Erythroblast (primary cell): Measurements from ENCODE around the gene MMP25.
A peak's percentile ranks its signal among the peaks of the same experiment; 100 is the strongest.

ENCODE experiments used
- DNase-seq, 2 experiments: peaks; one replicate each; lab custom pipeline; 2025; lab: John Stamatoyannopoulos, UW
- GATA1 ChIP-seq: IDR thresholded peaks from 2 replicates; pipeline ENCODE4 v1.6.1; 2011; ENCODE audit warnings: low read depth, mild to moderate bottlenecking, control low read depth, low read length, moderate library complexity
- POLR2A ChIP-seq: IDR thresholded peaks from 2 replicates; pipeline ENCODE4 v1.6.1; 2011; ENCODE audit warnings: mild to moderate bottlenecking, low read length

The MMP25 gene

DNA sequence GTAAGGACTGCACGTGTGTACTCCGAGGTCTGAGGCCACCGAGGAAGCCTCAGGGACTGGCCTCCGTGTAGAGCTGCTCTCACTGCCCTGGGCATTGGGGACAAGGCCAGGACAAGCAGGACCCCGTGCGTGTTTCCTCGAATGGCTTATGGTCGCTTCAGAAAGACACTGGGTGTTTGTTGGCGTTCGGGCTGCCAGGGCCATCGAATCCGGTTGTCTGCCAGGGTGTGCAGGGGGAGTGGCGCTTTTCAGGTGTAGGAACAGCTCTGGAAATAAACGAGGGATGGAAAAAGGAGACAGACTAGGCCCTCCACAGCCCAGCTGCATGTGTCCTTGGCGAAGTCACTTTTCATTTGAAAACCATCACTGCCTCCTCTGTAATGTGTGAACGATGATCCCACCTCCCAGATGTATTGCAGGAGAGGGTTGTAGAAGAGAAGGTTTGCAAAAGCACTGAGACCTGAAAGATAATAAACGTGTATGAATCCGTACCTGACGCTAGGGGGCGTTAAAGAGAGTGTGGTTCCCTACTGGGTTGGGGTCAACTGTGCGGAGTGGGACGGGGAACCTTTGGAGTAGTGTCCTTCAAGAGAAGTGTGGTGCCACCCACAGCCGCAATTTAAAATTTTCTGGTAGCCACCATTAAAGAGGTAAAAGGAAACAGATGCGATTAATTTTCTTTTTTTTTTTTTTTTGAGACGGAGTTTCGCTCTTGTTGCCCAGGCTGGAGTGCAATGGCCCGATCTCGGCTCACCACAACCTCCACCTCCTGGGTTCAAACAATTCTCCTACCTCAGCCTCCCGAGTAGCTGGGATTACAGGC lies 54.9 kb downstream of the MMP25 start:
- peak; percentile 80 to 82 for DNase-seq
- no peak for TF ChIP-seq POLR2A
- no peak for TF ChIP-seq GATA1

DNA sequence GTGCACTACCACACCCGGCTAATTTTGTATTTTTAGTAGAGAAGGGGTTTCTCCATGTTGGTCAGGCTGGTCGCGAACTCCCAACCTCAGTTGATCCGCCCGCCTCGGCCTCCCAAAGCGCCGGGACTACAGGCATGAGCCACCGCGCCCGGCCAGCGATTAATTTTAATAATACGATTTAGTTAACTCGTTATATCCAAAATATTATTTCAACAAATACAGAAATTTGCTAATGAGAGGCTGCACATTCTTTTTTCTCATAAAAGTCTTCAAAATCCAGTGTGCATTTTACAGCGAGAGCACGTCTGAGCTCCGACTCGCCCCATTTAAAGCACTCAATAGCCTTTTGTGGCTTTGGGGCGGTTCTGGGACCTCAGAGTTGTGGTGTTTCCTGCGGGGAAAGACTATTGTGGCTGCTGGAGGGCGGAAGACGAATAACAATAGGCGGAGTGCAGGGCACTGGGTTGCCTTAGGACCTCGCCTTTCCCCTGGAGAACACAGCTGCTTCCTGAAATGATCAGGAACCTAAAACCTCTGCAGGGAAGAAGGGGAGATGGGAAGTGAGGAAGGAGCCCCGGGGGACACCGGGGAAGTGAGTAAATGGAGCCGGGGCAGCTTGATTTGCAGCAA lies 55.6 kb downstream of the MMP25 start:
- TF ChIP-seq POLR2A: no peak
- TF ChIP-seq GATA1: no peak
- peak; percentile 24 to 39 for DNase-seq

DNA sequence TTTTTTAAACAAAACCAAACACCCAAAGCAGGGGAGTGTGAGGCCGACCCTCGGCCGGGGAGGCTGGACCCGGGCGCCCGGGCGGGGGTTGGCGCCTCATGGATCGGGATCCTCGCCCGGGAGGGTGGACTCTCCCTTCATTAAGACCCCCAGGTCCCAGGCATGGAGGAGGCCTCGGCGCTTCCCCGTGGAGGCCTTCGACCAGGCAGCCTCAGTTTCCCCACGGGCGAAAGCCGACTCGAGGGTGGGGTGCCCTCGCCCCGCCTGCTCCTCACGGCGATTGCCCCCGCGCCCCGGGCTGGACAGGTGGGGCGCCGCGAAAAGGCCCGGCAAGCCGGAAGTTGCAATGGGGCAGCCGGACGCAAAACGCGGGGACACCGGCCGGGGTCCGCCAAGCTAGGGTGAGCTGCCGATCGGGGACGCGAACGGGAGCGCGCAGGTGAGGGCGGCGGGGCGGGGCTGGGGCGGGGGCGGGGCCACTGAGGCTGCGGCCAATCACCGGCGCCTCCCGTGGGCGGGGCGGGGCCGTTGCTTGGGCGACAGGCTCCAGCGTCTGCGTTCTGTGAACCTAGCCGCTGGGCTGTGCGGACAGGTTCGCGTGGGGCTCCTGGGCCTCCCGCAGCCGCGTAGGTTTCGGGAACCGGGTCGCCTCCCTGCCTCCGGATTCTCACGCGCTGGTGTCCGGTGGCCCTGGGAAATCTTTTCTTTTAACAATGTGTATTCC lies 60.0 kb downstream of the MMP25 start:
- DNase-seq: peak; percentile 92 to 95
- TF ChIP-seq GATA1 (no peak), POLR2A (peak; percentile 69)
